Duodenal mucosa (tissue), 2 donors: ENCODE results near the gene ZNF496.
"Not testable (repeated sequence)": the region's sequence is repeated elsewhere in the genome, so short reads cannot be mapped to it uniquely, and the experiment has no call there.

ENCODE experiments used
- H3K27ac ChIP-seq: one replicate; pipeline ENCODE4 v1.7.0; 2013; ENCODE audit warnings: low read depth, low read length
- H3K27me3 ChIP-seq, 2 donors: one replicate each; pipeline ENCODE4 v1.7.0; 2013; ENCODE audit warnings: low read length in 2 of 2, control low read depth in 1 of 2; ENCODE audit not compliant: insufficient read depth in 2 of 2, control insufficient read depth in 1 of 2
- H3K36me3 ChIP-seq, 2 donors: one replicate each; pipeline ENCODE4 v1.7.0; 2013; ENCODE audit warnings: low read length in 2 of 2, control low read depth in 1 of 2; ENCODE audit not compliant: insufficient read depth in 2 of 2, control insufficient read depth in 1 of 2
- H3K4me1 ChIP-seq, 2 donors: one replicate each; pipeline ENCODE4 v1.7.0; 2013; ENCODE audit warnings: low read length in 2 of 2, control low read depth in 1 of 2; ENCODE audit not compliant: insufficient read depth in 2 of 2, control insufficient read depth in 1 of 2
- H3K4me3 ChIP-seq, 2 donors: one replicate each; pipeline ENCODE4 v1.7.0; 2013; ENCODE audit warnings: low read length in 2 of 2, low read depth in 1 of 2
- H3K9ac ChIP-seq, 2 donors: one replicate each; pipeline ENCODE4 v1.7.0; 2013; ENCODE audit warnings: low read length in 2 of 2, low read depth in 1 of 2
- H3K9me3 ChIP-seq, 2 donors: one replicate each; pipeline ENCODE4 v1.7.0; 2013; ENCODE audit warnings: low read length in 2 of 2, control low read depth in 1 of 2; ENCODE audit not compliant: control insufficient read depth in 1 of 2

Gene ZNF496

GRCh38 chr1:247255772-247256171, 75.9 kb downstream of the ZNF496 start, which contains the start of gene VN1R5:
TSS of gene VN1R5 (plus strand) at chr1:247256072.
- H3K9me3 ChIP-seq, H3K4me1 ChIP-seq, H3K27ac ChIP-seq, H3K27me3 ChIP-seq, H3K9ac ChIP-seq, H3K4me3 ChIP-seq, H3K36me3 ChIP-seq: not testable (repeated sequence)

- Histone ChIP-seq H3K9ac (no peak overlapping the region), H3K9me3 (peaks cover 0 to 10% of the 10 kb centered on the region in 2 donors), H3K36me3 (no peaks in the 10 kb centered on the region), H3K4me3 (no peak overlapping the region), H3K27me3 (no peaks in the 10 kb centered on the region), H3K4me1 (no peaks in the 10 kb centered on the region), H3K27ac (no peak overlapping the region)
Measured at GRCh38 chr1:247247568-247247967, 84.1 kb downstream of the ZNF496 start.
